GM23338 (cell line): ENCODE results near the gene NLRC5.

Experiments used
- CREB1 ChIP-seq: fragments of 250-450 bp; sonication (Bioruptor Pico); IDR thresholded peaks from 2 replicates; pipeline ENCODE4 v1.5.0; 2020; ENCODE audit warnings: low read depth, mild to moderate bottlenecking, moderate library complexity
- EZH2 ChIP-seq: fragments of 200-600 bp; sonication (generic); IDR thresholded peaks from one replicate; pipeline ENCODE4 v1.8.0; 2017; ENCODE audit warnings: antibody characterized with exemption, mild to moderate bottlenecking, low read depth; ENCODE audit not compliant: unreplicated experiment
- EZH2phosphoT487 ChIP-seq: fragments of 200-600 bp; sonication (generic); IDR thresholded peaks from one replicate; pipeline ENCODE4 v1.8.1; 2018; ENCODE audit warnings: antibody characterized with exemption; ENCODE audit not compliant: unreplicated experiment
- POLR2AphosphoS5 ChIP-seq: IDR thresholded peaks from 2 replicates; pipeline ENCODE4 v1.6.1; 2016; ENCODE audit warnings: antibody characterized with exemption, low read depth
- ZNF331 ChIP-seq: fragments of 250-450 bp; sonication (Bioruptor Pico); IDR thresholded peaks from 2 replicates; pipeline ENCODE4 v1.5.0; 2020; ENCODE audit warnings: low read depth, mild to moderate bottlenecking, moderate library complexity
- TF ChIP-seq, protein P1 (sequence below), 2 experiments: fragments of 200-600 bp in 1 of 2; sonication (generic) in 1 of 2; conservative IDR thresholded peaks; 2 replicates each; pipeline versions ENCODE4 v1.5.1 to v1.6.1; 2016 to 2017; ENCODE audit warnings: antibody characterized with exemption in 2 of 2, low read depth in 2 of 2, mild to moderate bottlenecking in 2 of 2, moderate library complexity in 1 of 2

DNA sequence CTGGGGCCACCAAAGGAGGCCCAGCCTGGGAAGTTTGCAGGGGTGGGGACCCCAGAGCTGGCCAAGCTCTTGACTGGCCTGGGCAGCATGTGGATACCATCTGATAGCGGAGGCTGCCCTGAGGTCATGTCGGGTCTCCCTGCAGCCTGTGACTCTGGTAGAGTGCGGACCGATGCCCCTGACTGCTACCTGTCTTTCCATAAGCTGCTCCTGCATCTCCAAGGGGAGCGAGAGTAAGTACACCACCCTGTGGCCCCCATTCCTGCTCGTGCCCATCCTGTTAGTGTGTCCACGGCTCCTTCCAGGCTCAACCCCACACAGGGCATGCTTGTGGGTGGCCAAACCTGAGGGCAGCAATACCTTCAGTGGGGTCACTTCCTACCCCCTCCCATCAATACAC lies 19.6 kb upstream of the NLRC5 start:
- TF ChIP-seq POLR2AphosphoS5, result no peak
- TF ChIP-seq, protein P1, sequence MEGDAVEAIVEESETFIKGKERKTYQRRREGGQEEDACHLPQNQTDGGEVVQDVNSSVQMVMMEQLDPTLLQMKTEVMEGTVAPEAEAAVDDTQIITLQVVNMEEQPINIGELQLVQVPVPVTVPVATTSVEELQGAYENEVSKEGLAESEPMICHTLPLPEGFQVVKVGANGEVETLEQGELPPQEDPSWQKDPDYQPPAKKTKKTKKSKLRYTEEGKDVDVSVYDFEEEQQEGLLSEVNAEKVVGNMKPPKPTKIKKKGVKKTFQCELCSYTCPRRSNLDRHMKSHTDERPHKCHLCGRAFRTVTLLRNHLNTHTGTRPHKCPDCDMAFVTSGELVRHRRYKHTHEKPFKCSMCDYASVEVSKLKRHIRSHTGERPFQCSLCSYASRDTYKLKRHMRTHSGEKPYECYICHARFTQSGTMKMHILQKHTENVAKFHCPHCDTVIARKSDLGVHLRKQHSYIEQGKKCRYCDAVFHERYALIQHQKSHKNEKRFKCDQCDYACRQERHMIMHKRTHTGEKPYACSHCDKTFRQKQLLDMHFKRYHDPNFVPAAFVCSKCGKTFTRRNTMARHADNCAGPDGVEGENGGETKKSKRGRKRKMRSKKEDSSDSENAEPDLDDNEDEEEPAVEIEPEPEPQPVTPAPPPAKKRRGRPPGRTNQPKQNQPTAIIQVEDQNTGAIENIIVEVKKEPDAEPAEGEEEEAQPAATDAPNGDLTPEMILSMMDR (conservative IDR thresholded peaks at IDR 0.05; ENCODE audit: low read depth in 2 of 2), result no peak
- no peak for TF ChIP-seq EZH2
- TF ChIP-seq CREB1, result no peak
- TF ChIP-seq ZNF331 (CRISPR knock-in tag), result no peak
- no peak for TF ChIP-seq EZH2phosphoT487
